Aorta (tissue), 5 donors: ENCODE measurements around the gene CAMSAP1. TPM values are rescaled to one million over a fixed set of nuclear protein-coding genes. Genes with fewer than 3 reads are reported as not detected.

ENCODE experiments used
- ATAC-seq: fragments of 200-7000 bp; cut with Tn5 transposase; one replicate; pipeline ENCODE4 v1.9.1; 2022; ENCODE audit warnings: moderate library complexity; ENCODE audit not compliant: low FRiP score
- DNase-seq, 2 donors: peaks; one replicate each; pipeline ENCODE4 v3.0.0-alpha.2; 2020
- H3K27ac ChIP-seq, 2 donors: one replicate each; pipeline ENCODE4 v1.5.1; 2013; ENCODE audit warnings: low read length in 2 of 2, mild to moderate bottlenecking in 2 of 2, moderate library complexity in 2 of 2, control low read depth in 1 of 2, inconsistent platforms in 1 of 2, low read depth in 1 of 2
- H3K27me3 ChIP-seq, 2 donors: one replicate each; pipeline ENCODE4 v1.6.1; 2013; ENCODE audit warnings: control low read depth in 1 of 2, low read length in 1 of 2, mild to moderate bottlenecking in 1 of 2, moderate library complexity in 1 of 2; ENCODE audit not compliant: insufficient read depth in 2 of 2, control insufficient read depth in 1 of 2
- H3K36me3 ChIP-seq, 2 donors: one replicate each; pipeline ENCODE4 v1.6.1; 2013; ENCODE audit warnings: control low read depth in 1 of 2, low read length in 1 of 2, mild to moderate bottlenecking in 1 of 2; ENCODE audit not compliant: insufficient read depth in 2 of 2, control insufficient read depth in 1 of 2
- H3K4me1 ChIP-seq, 2 donors: one replicate each; pipeline ENCODE4 v1.6.1; 2013; ENCODE audit warnings: low read length in 2 of 2, control low read depth in 1 of 2, mild to moderate bottlenecking in 1 of 2, moderate library complexity in 1 of 2; ENCODE audit not compliant: insufficient read depth in 2 of 2, control insufficient read depth in 1 of 2
- H3K4me3 ChIP-seq, 2 donors: one replicate each; pipeline ENCODE4 v1.5.1; 2013; ENCODE audit warnings: low read length in 2 of 2, control low read depth in 1 of 2, mild to moderate bottlenecking in 1 of 2
- H3K9me3 ChIP-seq: one replicate; pipeline ENCODE4 v1.6.1; 2013; ENCODE audit warnings: mild to moderate bottlenecking, low read length; ENCODE audit not compliant: control insufficient read depth
- WGBS, 2 donors: extraction: QIAGEN DNeasy Blood & Tissue Kit; methylation state at CpG; one replicate each; pipeline ENCODE4 v1.1.7; 2013; 5-methylcytosine and 5-hydroxymethylcytosine counted together
- intact Hi-C, 2 donors: fragments of 100-400 bp; cut with DNase I; formaldehyde crosslinking; loops; one replicate each; pipeline versions ENCODE4 v1.14.2 to v1.15.0; 2022
- polyA plus RNA-seq, 2 donors: library from polyadenylated mRNA; stranded (reverse); fragments of 200-250 nt; gene quantifications; one replicate each; pipeline ENCODE4 v1.2.3, GENCODE V29; 2013
- total RNA-seq, 2 donors: library from RNA; stranded (reverse); fragmentation: NEBNext Ultra II Directional; extraction: Animal tissue kit (Norgen Biotek cat#: 25700); gene quantifications; one replicate each; pipeline ENCODE4 v1.2.1, GENCODE V29; 2021
- donor health status: healthy with polysubstance abuse.
- donor health status: Bipolar disorder and iron deficiency.
- donor health status: DM: no; HTN: no; CAD: no.
- donor health status: DM: no; HTN: no; CAD: no.
- donor health status: DM: yes; HTN: yes; CAD: no.

Gene CAMSAP1
- total and polyA plus RNA-seq, 4 donors, result 2.5 to 28.0 (median 15.8) TPM

DNA sequence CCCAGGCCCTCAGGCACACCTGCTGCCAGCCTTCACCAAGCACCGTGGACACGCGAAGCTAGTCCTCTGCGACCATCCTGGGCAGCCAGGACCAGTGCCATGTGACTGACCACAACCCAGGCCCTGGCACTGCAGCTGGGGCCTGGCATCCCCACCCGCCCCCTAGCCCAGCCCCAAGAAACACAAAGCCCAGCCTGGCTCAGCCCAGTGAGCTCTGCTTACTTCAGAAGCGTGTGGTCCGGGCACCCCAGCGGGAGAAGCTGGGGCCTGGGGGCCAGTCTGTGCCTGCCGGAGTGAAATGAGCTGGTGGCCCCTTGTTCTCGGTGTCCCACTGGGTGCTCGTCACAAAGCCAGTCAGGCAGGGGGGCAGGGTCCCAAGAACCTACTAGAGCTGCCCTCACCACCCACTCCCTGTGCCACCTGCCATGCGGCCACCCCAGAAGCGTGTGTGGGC is 117.5 kb downstream of the CAMSAP1 start:
- no peak overlapping the region for H3K4me3 ChIP-seq
- H3K27ac ChIP-seq, result no peak overlapping the region
- no peaks in the 10 kb centered on the region for H3K27me3 ChIP-seq
- WGBS, 2 donors, result 85 to 88% methylated on average over 12 to 13 of the region's 13 CpGs
- DNase-seq, result no peak
- no peaks in the 10 kb centered on the region for H3K4me1 ChIP-seq
- H3K9me3 ChIP-seq, result no peaks in the 10 kb centered on the region
- H3K36me3 ChIP-seq, result no peaks in the 10 kb centered on the region
- intact Hi-C loops, result no loop called here
- no peak for ATAC-seq

DNA sequence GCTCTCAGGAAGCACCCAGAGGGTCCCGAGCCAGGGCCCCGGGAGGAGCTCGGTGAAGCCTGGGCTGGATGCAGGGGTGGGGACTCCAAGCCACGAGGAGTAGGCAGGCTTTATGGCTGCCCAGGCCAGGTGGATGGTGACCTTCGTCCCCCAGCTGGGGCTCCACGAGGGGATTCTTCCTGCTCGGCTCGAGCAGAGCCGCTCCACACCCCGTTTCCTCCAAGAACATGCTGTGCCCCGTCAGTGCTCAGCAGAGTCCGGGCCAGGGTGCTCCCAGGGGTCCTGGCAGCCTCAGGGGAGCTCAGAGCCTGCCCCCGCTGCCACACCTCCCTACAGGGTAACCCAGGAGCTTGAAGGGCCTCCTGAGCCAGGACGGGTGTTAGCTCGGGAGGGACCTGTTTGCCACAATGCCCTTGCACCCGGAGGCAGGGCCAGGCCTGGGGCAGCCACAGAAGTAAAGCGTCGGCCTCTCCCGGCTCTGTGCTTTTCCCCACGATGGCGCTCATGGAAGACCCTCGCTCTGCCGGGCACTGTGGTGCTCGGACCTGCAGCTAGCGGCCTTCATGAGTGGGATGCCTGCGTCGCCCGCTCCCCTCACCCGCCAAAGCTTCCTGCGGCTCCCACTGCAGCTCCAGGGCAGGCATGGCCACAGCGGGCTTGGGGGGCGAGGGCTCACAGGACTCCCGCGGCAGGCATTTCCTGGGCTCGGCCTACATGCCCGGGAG is 118.6 kb downstream of the CAMSAP1 start:
- H3K9me3 ChIP-seq, result no peaks in the 10 kb centered on the region
- ATAC-seq (no peak), DNase-seq (no peak)
- H3K27me3 ChIP-seq, result no peaks in the 10 kb centered on the region
- no peaks in the 10 kb centered on the region for H3K36me3 ChIP-seq
- H3K4me1 ChIP-seq, result no peaks in the 10 kb centered on the region
- no peak overlapping the region for H3K4me3 ChIP-seq
- H3K27ac ChIP-seq, result no peak overlapping the region
- WGBS, 2 donors, result 87 to 88% methylated on average over 31 to 36 of the region's 36 CpGs
- intact Hi-C loops, result no loop called here

DNA sequence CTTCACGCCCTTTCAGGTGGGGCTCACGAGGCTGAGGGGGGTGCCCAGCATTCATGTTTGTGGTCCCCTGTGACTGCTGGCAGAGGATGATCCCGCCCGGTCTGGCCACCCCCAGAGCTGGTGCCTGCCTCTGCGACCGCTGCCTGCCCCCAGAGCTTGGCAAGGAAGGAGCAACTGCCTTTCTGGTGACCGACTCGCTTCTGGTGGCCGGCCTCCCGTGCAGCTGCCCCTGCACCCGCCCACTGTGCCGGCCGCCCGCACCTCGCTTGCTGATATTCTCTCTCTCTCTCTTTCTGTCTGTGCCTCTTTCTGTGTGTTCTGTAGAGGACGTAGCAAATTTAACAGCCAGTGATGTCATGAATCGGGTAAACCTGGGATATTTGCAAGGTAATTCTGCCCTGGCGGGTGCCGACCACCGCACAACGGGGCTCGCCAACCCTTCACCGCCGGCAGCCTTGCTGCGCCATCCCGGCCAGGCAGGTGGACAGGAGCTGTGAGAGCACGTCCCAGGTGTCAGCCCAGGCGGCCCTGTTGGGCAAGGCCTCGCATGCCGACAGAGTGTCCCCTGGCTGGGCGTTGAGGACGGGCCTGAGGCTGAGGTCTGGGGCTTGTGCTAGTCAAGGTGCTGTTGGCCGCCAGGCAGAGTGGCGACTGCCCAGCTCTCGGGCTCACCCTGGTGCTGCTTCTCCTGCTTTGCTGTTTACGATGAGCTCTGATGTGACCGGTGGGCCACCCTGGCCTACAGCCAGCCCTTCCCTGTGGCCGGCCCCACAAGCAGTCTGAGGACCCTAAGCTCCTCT is 119.4 kb downstream of the CAMSAP1 start:
- WGBS, 2 donors, result 88 to 91% methylated on average over 33 to 38 of the region's 38 CpGs
- ATAC-seq (no peak), DNase-seq (no peak)
- Histone ChIP-seq H3K9me3 (no peaks in the 10 kb centered on the region), H3K4me3 (no peak overlapping the region), H3K4me1 (no peaks in the 10 kb centered on the region), H3K27me3 (no peaks in the 10 kb centered on the region), H3K36me3 (no peaks in the 10 kb centered on the region), H3K27ac (no peak overlapping the region)
- intact Hi-C loops, result no loop called here

DNA sequence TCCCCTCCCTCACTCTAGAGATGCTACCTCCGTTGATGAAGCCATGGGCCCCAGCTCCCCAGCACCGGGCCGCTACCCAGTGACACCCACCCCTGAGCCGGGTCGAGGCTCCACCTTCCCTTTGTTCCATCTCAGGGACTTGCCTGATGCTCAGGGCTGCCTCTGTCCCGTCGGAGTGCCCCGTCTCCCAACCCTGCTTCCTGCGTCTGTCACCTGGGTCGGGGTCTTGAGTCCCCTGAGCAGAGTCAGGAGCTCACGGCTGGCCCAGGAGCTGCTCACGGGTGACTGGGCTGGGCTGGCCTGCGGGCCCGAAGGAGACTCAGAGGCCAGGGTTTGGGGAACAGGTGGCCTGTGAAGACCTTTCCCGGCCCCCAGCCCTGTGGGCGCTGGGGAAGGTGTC is 120.0 kb downstream of the CAMSAP1 start:
- WGBS, 2 donors, result 84 to 86% methylated on average over 14 to 16 of the region's 16 CpGs
- Histone ChIP-seq H3K36me3 (no peaks in the 10 kb centered on the region), H3K4me3 (no peak overlapping the region), H3K27ac (no peak overlapping the region), H3K9me3 (no peaks in the 10 kb centered on the region), H3K27me3 (no peaks in the 10 kb centered on the region), H3K4me1 (no peaks in the 10 kb centered on the region)
- ATAC-seq (no peak), DNase-seq (no peak)
- intact Hi-C loops, result no loop called here

DNA sequence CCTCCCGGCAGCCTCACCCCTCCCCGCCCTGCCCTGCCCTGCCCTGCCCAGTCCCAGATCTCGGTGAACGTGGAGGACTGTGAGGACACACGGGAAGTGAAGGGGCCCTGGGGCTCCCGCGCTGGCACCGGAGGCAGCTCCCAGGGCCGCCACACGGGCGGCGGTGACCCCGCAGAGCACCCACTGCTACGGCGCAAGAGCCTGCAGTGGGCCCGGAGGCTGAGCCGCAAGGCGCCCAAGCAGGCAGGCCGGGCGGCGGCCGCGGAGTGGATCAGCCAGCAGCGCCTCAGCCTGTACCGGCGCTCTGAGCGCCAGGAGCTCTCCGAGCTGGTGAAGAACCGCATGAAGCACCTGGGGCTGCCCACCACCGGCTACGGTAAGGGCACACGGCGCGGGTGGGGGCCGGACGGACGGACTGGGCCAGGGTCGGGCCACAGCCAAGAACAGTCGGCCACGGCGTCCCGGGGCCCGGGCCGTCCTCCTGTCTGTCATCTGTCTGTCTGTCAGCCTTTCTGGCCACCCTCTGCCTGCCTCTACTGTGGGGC is 121.1 kb downstream of the CAMSAP1 start:
- Histone ChIP-seq H3K4me1 (no peaks in the 10 kb centered on the region), H3K36me3 (no peaks in the 10 kb centered on the region), H3K27ac (no peak overlapping the region), H3K9me3 (no peaks in the 10 kb centered on the region), H3K27me3 (no peaks in the 10 kb centered on the region), H3K4me3 (no peak overlapping the region)
- ATAC-seq (no peak), DNase-seq (no peak)
- intact Hi-C loops, result no loop called here
- WGBS, 2 donors, result 92 to 93% methylated on average over 40 to 44 of the region's 44 CpGs

DNA sequence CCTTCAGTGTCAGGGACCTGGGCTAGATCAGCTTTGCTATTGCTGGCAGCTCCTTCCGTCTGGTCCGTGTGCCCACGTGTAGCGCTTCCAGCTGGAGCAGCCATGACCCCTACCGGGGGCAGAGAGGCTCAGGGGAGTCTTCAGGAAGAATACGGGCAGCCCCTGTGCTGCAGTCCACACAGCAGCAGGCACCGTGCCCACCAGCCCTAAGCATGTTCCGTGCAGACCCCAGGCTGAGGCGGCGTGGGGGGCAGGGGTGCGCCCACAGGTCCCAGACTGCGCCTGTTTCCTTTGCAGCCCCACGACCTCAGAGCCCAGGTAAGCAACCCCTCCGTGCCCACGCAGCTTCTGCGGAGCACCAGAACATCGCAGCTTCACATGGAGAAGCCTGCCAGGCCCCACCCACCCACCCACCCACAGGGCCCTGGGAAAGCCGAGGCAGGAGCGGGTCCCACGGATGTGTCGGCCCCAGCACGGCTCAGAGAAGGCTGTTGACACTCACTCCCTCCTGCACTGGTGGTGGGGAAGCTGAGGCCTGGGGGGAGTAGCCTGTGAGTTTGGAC is 122.3 kb downstream of the CAMSAP1 start:
- Histone ChIP-seq H3K27me3 (no peaks in the 10 kb centered on the region), H3K9me3 (no peaks in the 10 kb centered on the region), H3K27ac (no peak overlapping the region), H3K4me3 (no peak overlapping the region), H3K36me3 (no peaks in the 10 kb centered on the region), H3K4me1 (no peaks in the 10 kb centered on the region)
- ATAC-seq (no peak), DNase-seq (no peak)
- intact Hi-C loops, result no loop called here
- 57 to 68% methylated on average over 22 of the region's 22 CpGs for WGBS, 2 donors

DNA sequence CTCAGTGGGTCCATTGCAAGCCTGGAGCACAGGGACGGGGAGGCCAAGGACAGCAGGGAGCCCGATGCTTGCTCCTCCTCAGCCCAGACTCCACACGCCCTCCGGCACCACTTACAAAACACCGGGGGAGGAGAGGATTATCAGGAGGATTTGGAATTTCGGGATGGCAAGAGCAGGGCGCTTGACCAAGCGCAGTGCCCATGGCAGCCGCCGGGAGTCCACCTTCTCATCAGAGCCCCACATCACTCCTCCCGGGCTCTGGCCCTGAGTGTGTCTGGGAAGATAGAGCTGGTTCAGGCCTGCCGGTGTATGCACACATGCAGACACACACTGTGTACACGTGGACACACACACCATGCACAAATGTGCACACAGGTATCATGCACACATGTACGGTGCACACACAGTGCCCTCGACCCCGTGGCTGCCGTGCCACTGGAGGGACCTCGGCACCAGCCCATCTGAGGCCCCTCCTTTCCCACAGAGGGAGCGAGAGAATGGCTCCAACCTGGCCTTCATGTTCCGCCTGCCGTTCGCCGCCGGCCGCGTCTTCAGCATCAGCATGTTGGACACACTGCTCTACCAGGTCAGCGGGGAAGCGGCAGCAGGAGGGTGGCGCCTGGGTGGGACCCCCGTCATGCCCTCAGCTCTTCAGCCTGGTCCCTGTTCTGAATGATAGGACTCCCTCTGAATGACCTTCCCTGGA is 123.7 kb downstream of the CAMSAP1 start:
- DNase-seq, result no peak
- H3K27ac ChIP-seq, result no peak overlapping the region
- ATAC-seq, result no peak
- no peaks in the 10 kb centered on the region for H3K9me3 ChIP-seq
- intact Hi-C loops, result no loop called here
- WGBS, 2 donors, result 89 to 90% methylated on average over 30 of the region's 30 CpGs
- H3K36me3 ChIP-seq, result no peaks in the 10 kb centered on the region
- H3K27me3 ChIP-seq, result no peaks in the 10 kb centered on the region
- no peak overlapping the region for H3K4me3 ChIP-seq
- no peaks in the 10 kb centered on the region for H3K4me1 ChIP-seq

DNA sequence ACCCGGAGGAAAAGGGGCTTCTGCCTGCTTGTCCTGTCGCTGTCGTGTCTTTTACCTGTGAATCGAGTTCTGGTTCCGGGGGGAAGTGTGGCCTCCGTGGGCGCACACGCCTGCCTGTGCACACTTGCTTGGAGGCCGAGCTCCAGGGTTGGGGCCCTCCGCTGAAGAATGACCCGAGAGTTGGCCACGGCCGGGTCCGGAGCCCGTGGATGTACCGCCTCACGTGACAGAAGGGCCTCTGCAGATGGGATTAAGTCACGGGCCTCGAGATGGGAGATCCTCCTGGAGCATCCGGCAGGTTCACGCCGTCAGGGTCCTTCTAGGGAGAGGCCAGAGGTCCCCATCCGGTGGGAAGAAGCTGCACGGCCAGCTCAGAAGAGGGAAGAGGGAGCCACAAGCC is 124.4 kb downstream of the CAMSAP1 start:
- intact Hi-C loops, result no loop called here
- Histone ChIP-seq H3K4me3 (no peak overlapping the region), H3K9me3 (no peaks in the 10 kb centered on the region), H3K36me3 (no peaks in the 10 kb centered on the region), H3K4me1 (no peaks in the 10 kb centered on the region), H3K27me3 (no peaks in the 10 kb centered on the region), H3K27ac (no peak overlapping the region)
- 93 to 96% methylated on average over 24 of the region's 24 CpGs for WGBS, 2 donors
- no peak for ATAC-seq
- no peak for DNase-seq
